H9 (cell line): ENCODE results near the gene PRKAG2. TPM values are rescaled to one million over a fixed set of nuclear protein-coding genes. Genes with fewer than 3 reads are reported as not detected.

Experiments
- DNase-seq: peaks from one replicate; pipeline ENCODE4 v3.0.0-alpha.2; 2017
- H2AFZ ChIP-seq: one replicate; pipeline ENCODE4 v1.6.1; 2013; ENCODE audit warnings: mild to moderate bottlenecking, low read length, control low read depth, moderate library complexity
- H2AK5ac ChIP-seq: 2 replicates; pipeline ENCODE4 v1.6.1; 2013; ENCODE audit warnings: low read length, control low read depth, mixed read lengths; ENCODE audit not compliant: insufficient read length
- H2BK120ac ChIP-seq: one replicate; pipeline ENCODE4 v1.6.1; 2013; ENCODE audit warnings: low read depth, mild to moderate bottlenecking, low read length, control low read depth, inconsistent platforms; ENCODE audit not compliant: poor library complexity, severe bottlenecking
- H2BK12ac ChIP-seq: 2 replicates; pipeline ENCODE4 v1.6.1; 2013; ENCODE audit warnings: low read length, control low read depth, mixed read lengths, low read depth; ENCODE audit not compliant: insufficient read length
- H2BK15ac ChIP-seq: 2 replicates; pipeline ENCODE4 v1.6.1; 2013; ENCODE audit warnings: low read depth, low read length, control low read depth
- H2BK20ac ChIP-seq: one replicate; pipeline ENCODE4 v1.6.1; 2013; ENCODE audit warnings: low read depth, mild to moderate bottlenecking, low read length, control low read depth, inconsistent platforms; ENCODE audit not compliant: poor library complexity, severe bottlenecking
- H2BK5ac ChIP-seq: 2 replicates; pipeline ENCODE4 v1.6.1; 2013; ENCODE audit warnings: low read length, control low read depth, mixed read lengths; ENCODE audit not compliant: insufficient read length
- H3K14ac ChIP-seq: 2 replicates; pipeline ENCODE4 v1.6.1; 2013; ENCODE audit warnings: low read length, control low read depth; ENCODE audit not compliant: insufficient read depth
- H3K18ac ChIP-seq: 2 replicates; pipeline ENCODE4 v1.6.1; 2013; ENCODE audit warnings: low read depth, mild to moderate bottlenecking, mixed read lengths, low read length, control low read depth; ENCODE audit not compliant: insufficient read length
- H3K23ac ChIP-seq: 2 replicates; pipeline ENCODE4 v1.6.1; 2013; ENCODE audit warnings: low read length, control low read depth, mixed read lengths, low read depth; ENCODE audit not compliant: insufficient read length
- H3K23me2 ChIP-seq: 2 replicates; pipeline ENCODE4 v1.6.1; 2013; ENCODE audit warnings: low read depth, mild to moderate bottlenecking, mixed read lengths, low read length, control low read depth; ENCODE audit not compliant: insufficient read length, poor library complexity, severe bottlenecking
- H3K27ac ChIP-seq: 2 replicates; pipeline ENCODE4 v1.5.1; 2013; ENCODE audit warnings: low read length, control low read depth, mixed read lengths, low read depth; ENCODE audit not compliant: insufficient read length
- H3K27me3 ChIP-seq: 2 replicates; pipeline ENCODE4 v1.6.1; 2013; ENCODE audit warnings: low read length, control low read depth, inconsistent platforms; ENCODE audit not compliant: insufficient read depth
- H3K4ac ChIP-seq: 2 replicates; pipeline ENCODE4 v1.6.1; 2013; ENCODE audit warnings: low read depth, mild to moderate bottlenecking, control low read depth, inconsistent platforms, low read length, moderate library complexity
- H3K4me1 ChIP-seq: 2 replicates; pipeline ENCODE4 v1.6.1; 2013; ENCODE audit warnings: low read length, control low read depth, inconsistent platforms; ENCODE audit not compliant: insufficient read depth
- H3K4me2 ChIP-seq: 2 replicates; pipeline ENCODE4 v1.6.1; 2013; ENCODE audit warnings: low read length, control low read depth, mixed read lengths; ENCODE audit not compliant: insufficient read length, insufficient read depth
- H3K56ac ChIP-seq: 2 replicates; pipeline ENCODE4 v1.6.1; 2013; ENCODE audit warnings: low read depth, mild to moderate bottlenecking, mixed read lengths, low read length, control low read depth; ENCODE audit not compliant: insufficient read length
- H3K79me1 ChIP-seq: 2 replicates; pipeline ENCODE4 v1.6.1; 2013; ENCODE audit warnings: low read depth, mild to moderate bottlenecking, moderate library complexity, low read length, control low read depth, inconsistent platforms; ENCODE audit not compliant: insufficient read depth, poor library complexity, severe bottlenecking
- H3K79me2 ChIP-seq: 2 replicates; pipeline ENCODE4 v1.6.1; 2013; ENCODE audit warnings: low read length, control low read depth, inconsistent platforms; ENCODE audit not compliant: insufficient read depth
- H3K9ac ChIP-seq: 2 replicates; pipeline ENCODE4 v1.6.1; 2013; ENCODE audit warnings: low read length, control low read depth, mixed read lengths; ENCODE audit not compliant: insufficient read length; ENCODE audit errors: extremely low read depth
- H3K9me3 ChIP-seq: one replicate; pipeline ENCODE4 v1.6.1; 2013; ENCODE audit warnings: low read depth, low read length, inconsistent platforms; ENCODE audit not compliant: control insufficient read depth
- H3T11ph ChIP-seq: one replicate; pipeline ENCODE4 v1.6.1; 2013; ENCODE audit warnings: mild to moderate bottlenecking, low read length, control low read depth, inconsistent platforms
- H4K20me1 ChIP-seq: one replicate; pipeline ENCODE4 v1.6.1; 2013; ENCODE audit not compliant: control insufficient read depth, insufficient read length, insufficient read depth
- H4K5ac ChIP-seq: 2 replicates; pipeline ENCODE4 v1.6.1; 2013; ENCODE audit warnings: low read depth, mild to moderate bottlenecking, mixed read lengths, low read length, control low read depth; ENCODE audit not compliant: insufficient read length
- H4K8ac ChIP-seq: replicated peaks from 2 replicates; pipeline ENCODE4 v1.6.1; 2013; ENCODE audit warnings: low read length, control low read depth, mixed read lengths, low read depth; ENCODE audit not compliant: insufficient read length
- H4K91ac ChIP-seq: 2 replicates; pipeline ENCODE4 v1.6.1; 2013; ENCODE audit warnings: low read depth, mild to moderate bottlenecking, moderate library complexity, mixed read lengths, low read length, control low read depth; ENCODE audit not compliant: insufficient read length
- H3K27ac Mint-ChIP-seq, 3 experiments: 2 replicates in 2 of 3; 3 replicates in 1 of 3; pipeline ENCODE4 v1.8.0; 2020 to 2021; ENCODE audit warnings: mixed read lengths in 3 of 3, mild to moderate bottlenecking in 1 of 3, moderate library complexity in 1 of 3
- H3K27me3 Mint-ChIP-seq: 2 replicates; pipeline ENCODE4 v1.8.0; 2021; ENCODE audit warnings: low read depth, mild to moderate bottlenecking, moderate library complexity, mixed read lengths
- H3K36me3 Mint-ChIP-seq, 3 experiments: 2 replicates in 2 of 3; 3 replicates in 1 of 3; pipeline ENCODE4 v1.8.0; 2020 to 2021; ENCODE audit warnings: low read depth in 3 of 3, mixed read lengths in 3 of 3; ENCODE audit not compliant: insufficient read depth in 1 of 3
- H3K4me1 Mint-ChIP-seq, 2 experiments: 2 replicates each; pipeline ENCODE4 v1.8.0; 2020; ENCODE audit warnings: mixed read lengths in 2 of 2
- H3K4me3 Mint-ChIP-seq, 2 experiments: 2 replicates in 1 of 2; 3 replicates in 1 of 2; pipeline ENCODE4 v1.8.0; 2020 to 2021; ENCODE audit warnings: mild to moderate bottlenecking in 2 of 2, mixed read lengths in 2 of 2, moderate library complexity in 1 of 2
- H3K9me3 Mint-ChIP-seq, 2 experiments: 2 replicates in 1 of 2; 3 replicates in 1 of 2; pipeline ENCODE4 v1.8.0; 2020; ENCODE audit warnings: mild to moderate bottlenecking in 2 of 2, mixed read lengths in 2 of 2, moderate library complexity in 1 of 2
- CTCF ChIP-seq: fragments of 200-600 bp; sonication (generic); conservative IDR thresholded peaks from 3 replicates; pipeline ENCODE4 v1.8.0; 2021; ENCODE audit warnings: antibody characterized with exemption, mild to moderate bottlenecking
- WGBS: extraction: QIAGEN DNeasy Blood & Tissue Kit; methylation state at CpG from one replicate; pipeline ENCODE4 v1.1.7; 2013; ENCODE audit warnings: missing lambda C conversion rate, low lambda C conversion rate, mixed read lengths; ENCODE audit not compliant: insufficient read length; ENCODE audit errors: extremely low coverage; 5-methylcytosine and 5-hydroxymethylcytosine counted together
- total RNA-seq: library from RNA; stranded (reverse); gene quantifications from 2 replicates; pipeline ENCODE4 v1.2.1, GENCODE V29; 2021

The PRKAG2 gene
- total RNA-seq, 1 experiment from 2014 or later, result 11.8 TPM

DNA sequence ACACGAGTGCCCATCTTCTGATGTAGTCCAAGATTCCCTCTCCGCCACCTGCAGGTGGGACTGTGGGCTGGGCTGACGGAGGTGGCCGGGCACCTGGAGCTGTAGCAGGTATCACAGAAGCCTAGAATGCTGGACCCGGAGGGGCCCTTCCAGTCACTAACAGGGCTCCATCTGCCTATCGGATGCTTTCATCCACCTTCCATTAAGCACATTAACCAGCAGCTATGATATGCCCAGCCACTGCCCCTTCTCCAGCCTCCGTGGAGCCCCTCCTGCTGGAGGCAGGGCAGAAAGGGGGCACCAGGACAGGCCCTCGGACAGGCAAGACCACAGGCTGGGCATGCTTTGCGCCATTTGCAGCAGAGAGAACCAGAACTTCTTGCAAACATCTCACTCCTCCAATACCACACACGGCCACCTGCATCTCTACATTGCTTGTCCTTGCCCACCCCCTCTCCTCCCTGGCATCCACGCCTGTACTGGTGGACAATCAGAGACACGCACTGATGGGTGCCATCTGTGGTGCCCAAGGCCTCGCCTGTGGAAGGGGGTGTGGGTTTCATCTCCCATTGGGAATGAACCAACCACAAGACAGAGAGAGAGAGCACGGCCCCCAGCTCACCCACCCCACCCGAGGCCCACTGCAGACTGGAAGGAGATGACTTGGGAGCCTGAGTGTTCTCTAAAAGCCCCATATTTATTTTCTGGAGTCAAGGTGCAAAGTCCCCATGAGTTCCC, 16.8 kb downstream of the PRKAG2 start:
- no peak overlapping the region for H4K5ac ChIP-seq

More for the DNA sequence above, 16.8 kb downstream of the PRKAG2 start:
- H3K18ac ChIP-seq, result no peak overlapping the region
- H2BK120ac ChIP-seq, result no peak overlapping the region
- no peak overlapping the region for H3T11ph ChIP-seq
- H3K27me3 ChIP-seq, result no peaks in the 10 kb centered on the region
- H2BK12ac ChIP-seq, result no peak overlapping the region
- no peak overlapping the region for H3K27ac Mint-ChIP-seq
- DNase-seq, result no peak
- no peak overlapping the region for H4K91ac ChIP-seq
- H2BK5ac ChIP-seq, result no peak overlapping the region
- H3K56ac ChIP-seq, result no peak overlapping the region
- no peak overlapping the region; the same call in 1 of the 2 replicates for H3K14ac ChIP-seq
- H4K8ac ChIP-seq, result no peak overlapping the region
- H3K4me3 Mint-ChIP-seq, result no peak overlapping the region
- no peak overlapping the region for H3K9ac ChIP-seq
- H3K27me3 Mint-ChIP-seq, result no peaks in the 10 kb centered on the region; the same call in 1 of the 2 replicates
- H3K27ac ChIP-seq, result no peak overlapping the region
- no peak for TF ChIP-seq CTCF
- no peaks in the 10 kb centered on the region for H3K9me3 ChIP-seq
- H3K23ac ChIP-seq, result no peak overlapping the region
- H3K79me2 ChIP-seq, result no peaks in the 10 kb centered on the region
- H3K9me3 Mint-ChIP-seq, result no peaks in the 10 kb centered on the region
- no peaks in the 10 kb centered on the region for H3K36me3 Mint-ChIP-seq
- H3K23me2 ChIP-seq, result no peaks in the 10 kb centered on the region
- H4K20me1 ChIP-seq, result no peaks in the 10 kb centered on the region
- no peak overlapping the region for H3K4ac ChIP-seq
- no peak overlapping the region for H2BK15ac ChIP-seq
- no peaks in the 10 kb centered on the region for H3K79me1 ChIP-seq
- no peak overlapping the region for H3K4me2 ChIP-seq
- no peaks in the 10 kb centered on the region for H3K4me1 ChIP-seq
- no peak overlapping the region for H2BK20ac ChIP-seq
- no CpG with 5 or more reads among the region's 15 CpGs for WGBS
- peaks cover 0 to 6% of the 10 kb centered on the region in 2 experiments; a peak in 2 of 4 replicates for H3K4me1 Mint-ChIP-seq
- H2AFZ ChIP-seq, result no peak overlapping the region
- no peak overlapping the region for H2AK5ac ChIP-seq
